Neural crest cell (in vitro differentiated cells): ENCODE data around the gene UCP2. TPM values are rescaled to one million over a fixed set of nuclear protein-coding genes. Genes with fewer than 3 reads are reported as not detected.

ENCODE experiments used
- DNase-seq: peaks from one replicate; pipeline ENCODE4 v3.0.0; 2021; ENCODE audit warnings: low read depth, mixed read lengths, low spot score
- H3K27ac Mint-ChIP-seq: one replicate; pipeline ENCODE4 v1.8.0; 2021; ENCODE audit warnings: mild to moderate bottlenecking, mixed read lengths; ENCODE audit not compliant: unreplicated experiment
- H3K27me3 Mint-ChIP-seq: 2 replicates; pipeline ENCODE4 v1.8.0; 2021; ENCODE audit warnings: low read depth, mild to moderate bottlenecking, mixed read lengths
- H3K36me3 Mint-ChIP-seq: 2 replicates; pipeline ENCODE4 v1.8.0; 2021; ENCODE audit warnings: low read depth, mild to moderate bottlenecking, mixed read lengths
- H3K4me1 Mint-ChIP-seq: 2 replicates; pipeline ENCODE4 v1.8.0; 2021; ENCODE audit warnings: mixed read lengths
- H3K4me3 Mint-ChIP-seq: one replicate; pipeline ENCODE4 v1.8.0; 2021; ENCODE audit warnings: mild to moderate bottlenecking, mixed read lengths
- H3K9me3 Mint-ChIP-seq: 2 replicates; pipeline ENCODE4 v1.8.0; 2021; ENCODE audit warnings: mixed read lengths
- long read RNA-seq: library from polyadenylated mRNA; unstranded; transcript quantifications from one replicate; pipeline ENCODE4 v2.0.0, GENCODE V29; 2020
- total RNA-seq: library from RNA; stranded (reverse); gene quantifications from 2 replicates; pipeline ENCODE4 v1.2.1, GENCODE V29; 2021
- TF ChIP-seq, protein P1 (sequence below): fragments of 200-600 bp; sonication (generic); conservative IDR thresholded peaks from 2 replicates; pipeline ENCODE4 v1.5.0; 2021; ENCODE audit warnings: antibody characterized with exemption, mild to moderate bottlenecking

The UCP2 gene, protein sequence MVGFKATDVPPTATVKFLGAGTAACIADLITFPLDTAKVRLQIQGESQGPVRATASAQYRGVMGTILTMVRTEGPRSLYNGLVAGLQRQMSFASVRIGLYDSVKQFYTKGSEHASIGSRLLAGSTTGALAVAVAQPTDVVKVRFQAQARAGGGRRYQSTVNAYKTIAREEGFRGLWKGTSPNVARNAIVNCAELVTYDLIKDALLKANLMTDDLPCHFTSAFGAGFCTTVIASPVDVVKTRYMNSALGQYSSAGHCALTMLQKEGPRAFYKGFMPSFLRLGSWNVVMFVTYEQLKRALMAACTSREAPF
- 66.4 and 71.4 TPM in 2 replicates for total RNA-seq
- long read RNA-seq, partial matches to known transcripts, result 0 of 2 reads
- long read RNA-seq, other reads (novel, unspliced or antisense), result 0 of 2 reads

DNA sequence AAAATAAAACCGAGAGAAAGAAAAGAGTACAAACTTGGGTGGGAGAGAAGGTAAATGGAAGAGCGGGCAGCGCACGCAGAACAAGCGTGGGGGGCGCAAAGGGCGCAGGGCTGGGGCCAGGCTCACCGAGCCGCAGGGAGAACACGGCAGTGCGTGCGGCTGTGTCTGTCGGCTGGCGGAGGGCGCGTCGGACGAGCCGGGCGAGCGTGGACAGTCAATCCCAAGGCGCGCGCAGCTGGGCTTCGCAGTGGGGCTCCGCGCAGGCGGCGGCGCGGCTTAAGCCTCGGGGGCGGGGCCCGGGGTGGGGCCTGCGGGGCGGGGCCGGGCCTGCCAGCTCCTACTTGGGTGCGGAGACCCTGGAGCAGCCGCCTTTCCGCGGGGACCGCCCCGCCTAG is at the start of gene UCP2:
UCP2 (minus strand) TSS at position 249 of the 395 bp plus-strand sequence. CDS start 4,465 bp downstream, outside the sequence.
- H3K27ac Mint-ChIP-seq, result peak within 1 kb of the TSS; percentile 97
- no peaks in the 10 kb centered on the region for H3K9me3 Mint-ChIP-seq
- H3K27me3 Mint-ChIP-seq, result no peaks in the 10 kb centered on the region
- peak; percentile 68 for DNase-seq
- H3K36me3 Mint-ChIP-seq, result peaks cover 8% of the 10 kb centered on the region
- peaks cover 43% of the 10 kb centered on the region for H3K4me1 Mint-ChIP-seq
- H3K4me3 Mint-ChIP-seq, result peak within 1 kb of the TSS; percentile 94
- TF ChIP-seq, protein P1, sequence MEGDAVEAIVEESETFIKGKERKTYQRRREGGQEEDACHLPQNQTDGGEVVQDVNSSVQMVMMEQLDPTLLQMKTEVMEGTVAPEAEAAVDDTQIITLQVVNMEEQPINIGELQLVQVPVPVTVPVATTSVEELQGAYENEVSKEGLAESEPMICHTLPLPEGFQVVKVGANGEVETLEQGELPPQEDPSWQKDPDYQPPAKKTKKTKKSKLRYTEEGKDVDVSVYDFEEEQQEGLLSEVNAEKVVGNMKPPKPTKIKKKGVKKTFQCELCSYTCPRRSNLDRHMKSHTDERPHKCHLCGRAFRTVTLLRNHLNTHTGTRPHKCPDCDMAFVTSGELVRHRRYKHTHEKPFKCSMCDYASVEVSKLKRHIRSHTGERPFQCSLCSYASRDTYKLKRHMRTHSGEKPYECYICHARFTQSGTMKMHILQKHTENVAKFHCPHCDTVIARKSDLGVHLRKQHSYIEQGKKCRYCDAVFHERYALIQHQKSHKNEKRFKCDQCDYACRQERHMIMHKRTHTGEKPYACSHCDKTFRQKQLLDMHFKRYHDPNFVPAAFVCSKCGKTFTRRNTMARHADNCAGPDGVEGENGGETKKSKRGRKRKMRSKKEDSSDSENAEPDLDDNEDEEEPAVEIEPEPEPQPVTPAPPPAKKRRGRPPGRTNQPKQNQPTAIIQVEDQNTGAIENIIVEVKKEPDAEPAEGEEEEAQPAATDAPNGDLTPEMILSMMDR, result no peak

DNA sequence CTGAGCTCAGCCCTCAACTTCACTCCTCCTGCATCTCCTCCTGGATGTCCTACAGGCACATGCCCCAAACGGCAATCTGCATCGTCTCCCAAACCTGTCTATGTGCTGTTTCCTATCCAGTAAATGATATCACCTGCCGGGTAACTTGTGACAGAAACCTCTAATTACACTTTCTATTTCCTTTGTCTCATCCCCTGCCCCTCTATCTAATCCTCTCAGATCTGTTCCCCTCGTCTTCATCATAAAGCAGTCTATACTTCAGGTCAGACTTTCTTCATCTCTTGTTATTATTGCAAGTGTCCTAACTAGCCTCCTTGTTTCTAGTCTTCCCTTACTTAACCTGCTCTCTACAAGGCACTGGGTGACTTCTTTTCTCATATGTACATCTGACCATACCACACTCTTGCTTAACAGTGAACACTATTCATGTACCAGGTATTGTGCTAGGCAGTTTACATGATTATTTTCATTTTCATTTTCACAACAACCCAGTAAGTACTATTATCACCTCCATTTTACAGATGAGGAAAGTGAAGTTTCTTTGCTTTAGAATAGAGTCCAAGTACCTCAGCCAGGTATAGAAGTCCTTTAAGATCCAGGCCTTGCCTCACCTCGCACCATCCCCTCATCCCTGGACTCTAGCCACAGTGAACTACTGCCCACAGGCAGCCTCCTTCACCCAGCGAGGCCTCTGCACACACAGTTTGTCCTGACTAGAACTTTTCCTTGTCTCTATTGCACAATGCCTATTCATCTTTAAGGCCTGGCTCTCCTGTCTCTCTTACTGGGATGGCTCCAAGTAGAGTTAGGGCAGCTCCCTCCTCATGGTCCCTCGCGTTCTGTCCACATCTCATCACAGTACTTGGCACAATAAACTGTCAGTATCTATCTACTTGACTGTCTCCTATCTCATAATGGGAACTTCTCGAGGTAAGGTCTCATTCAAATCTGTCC is 48.4 kb upstream of the UCP2 start:
- H3K36me3 Mint-ChIP-seq, result peaks cover 11% of the 10 kb centered on the region
- H3K4me3 Mint-ChIP-seq, result no peak overlapping the region
- H3K27me3 Mint-ChIP-seq, result no peaks in the 10 kb centered on the region
- TF ChIP-seq, protein P1, result no peak
- no peak for DNase-seq
- H3K27ac Mint-ChIP-seq, result peak overlapping the region; percentile 29
- no peaks in the 10 kb centered on the region for H3K9me3 Mint-ChIP-seq
- no peaks in the 10 kb centered on the region for H3K4me1 Mint-ChIP-seq

DNA sequence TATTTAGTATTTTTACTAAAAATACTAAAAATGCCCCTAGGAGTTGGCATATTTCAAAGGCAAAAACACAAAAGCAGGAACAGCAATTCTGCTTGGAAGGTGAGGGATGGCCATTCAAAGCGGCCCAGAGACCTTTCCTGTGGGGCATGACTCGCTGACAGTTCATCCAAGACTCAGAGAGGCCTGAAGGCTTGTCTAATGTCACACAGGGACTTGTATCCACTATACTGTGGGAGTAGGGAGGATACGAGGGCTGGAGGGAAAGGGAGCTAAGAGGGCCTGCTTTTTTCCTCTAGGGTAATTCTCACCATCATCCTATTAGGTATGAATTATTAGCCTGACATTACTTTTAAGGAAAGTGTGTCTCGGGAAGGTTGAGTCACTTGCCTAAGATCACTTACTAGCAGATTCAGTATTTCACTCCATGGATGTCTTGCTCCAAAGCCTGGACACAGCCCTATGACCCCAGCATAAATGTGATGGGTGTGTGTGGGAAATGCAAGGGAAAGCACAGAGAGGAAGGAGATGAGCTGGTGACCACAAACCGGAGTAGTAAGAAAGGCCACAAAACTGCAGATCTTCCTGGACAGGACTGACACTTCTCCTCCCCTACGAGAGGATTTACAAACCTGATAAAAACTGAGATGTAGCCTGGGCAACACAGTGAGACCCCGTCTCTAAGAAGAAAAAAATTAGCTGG is 43.0 kb upstream of the UCP2 start:
- no peak for DNase-seq
- TF ChIP-seq, protein P1, result no peak
- no peak overlapping the region for H3K4me3 Mint-ChIP-seq
- peaks cover 10% of the 10 kb centered on the region for H3K36me3 Mint-ChIP-seq
- H3K4me1 Mint-ChIP-seq, result no peaks in the 10 kb centered on the region
- no peak overlapping the region for H3K27ac Mint-ChIP-seq
- H3K9me3 Mint-ChIP-seq, result no peaks in the 10 kb centered on the region
- H3K27me3 Mint-ChIP-seq, result no peaks in the 10 kb centered on the region

DNA sequence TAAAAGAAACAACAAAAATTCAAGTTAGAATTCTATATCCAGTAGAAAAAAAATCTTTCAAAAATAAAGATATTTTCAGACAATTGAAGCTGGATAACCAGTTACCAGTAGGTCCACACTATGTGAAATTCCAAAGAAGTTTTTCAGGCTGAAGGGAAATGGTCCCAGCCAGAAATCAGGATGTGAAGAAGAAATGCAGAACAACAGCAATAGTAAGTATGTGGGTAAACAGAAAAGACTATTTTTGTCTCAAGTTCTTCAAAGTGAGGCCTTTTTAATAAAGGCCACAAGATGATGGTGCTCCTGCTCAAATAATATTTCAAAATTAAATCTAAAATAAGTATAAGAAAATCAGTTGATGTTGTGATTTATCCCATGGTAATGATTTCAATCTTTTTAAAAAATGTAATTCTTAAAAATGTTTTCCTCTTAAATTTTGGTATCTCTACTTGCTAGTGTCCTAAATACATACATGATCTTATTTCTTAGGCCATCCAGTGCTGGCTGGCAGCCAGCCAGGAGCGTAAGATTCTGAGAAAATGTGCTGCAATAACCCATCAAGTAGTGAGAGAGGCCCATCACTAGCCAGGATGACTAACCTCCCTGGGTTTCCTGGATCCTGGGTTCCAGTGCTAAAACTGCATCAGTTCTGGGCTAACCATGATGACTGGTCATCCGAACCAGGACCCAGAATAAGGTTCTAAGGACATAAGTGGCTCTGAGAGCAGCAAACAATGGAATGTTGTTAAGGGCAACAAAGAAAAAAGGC is 41.8 kb upstream of the UCP2 start:
- no peak overlapping the region for H3K27ac Mint-ChIP-seq
- H3K4me3 Mint-ChIP-seq, result no peak overlapping the region
- H3K4me1 Mint-ChIP-seq, result no peaks in the 10 kb centered on the region
- no peaks in the 10 kb centered on the region for H3K9me3 Mint-ChIP-seq
- TF ChIP-seq, protein P1, result no peak
- H3K27me3 Mint-ChIP-seq, result no peaks in the 10 kb centered on the region
- no peak for DNase-seq
- peaks cover 9% of the 10 kb centered on the region for H3K36me3 Mint-ChIP-seq

DNA sequence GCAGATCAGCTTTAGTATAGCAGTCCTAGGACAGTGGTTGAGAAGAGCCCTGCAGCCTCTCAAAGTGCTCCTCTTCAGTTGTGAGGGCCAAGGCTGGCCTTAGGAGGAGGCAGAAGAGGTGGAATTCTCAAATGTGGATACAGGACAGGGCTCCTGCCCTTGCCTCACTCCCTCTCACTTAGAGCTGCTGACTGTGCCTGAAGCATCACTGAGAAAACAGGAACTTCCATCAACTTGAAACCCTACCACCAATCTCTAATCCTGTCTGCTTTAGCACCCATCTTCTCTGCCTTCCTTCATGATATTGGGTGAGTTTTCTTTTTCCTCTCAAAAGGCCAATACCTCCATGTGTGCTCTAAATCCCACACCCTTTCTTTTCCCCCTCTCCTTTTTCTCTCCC is 40.6 kb upstream of the UCP2 start:
- TF ChIP-seq, protein P1, result no peak
- no peaks in the 10 kb centered on the region for H3K4me1 Mint-ChIP-seq
- DNase-seq, result no peak
- H3K4me3 Mint-ChIP-seq, result no peak overlapping the region
- H3K27ac Mint-ChIP-seq, result peak overlapping the region; percentile 57
- peaks cover 4% of the 10 kb centered on the region for H3K36me3 Mint-ChIP-seq
- H3K27me3 Mint-ChIP-seq, result no peaks in the 10 kb centered on the region
- H3K9me3 Mint-ChIP-seq, result no peaks in the 10 kb centered on the region
